Neural cell (in vitro differentiated cells): Measurements from ENCODE around the gene PRPF4. TPM values are rescaled to one million over a fixed set of nuclear protein-coding genes. Genes with fewer than 3 reads are reported as not detected.

Experiments
- H2AFZ ChIP-seq: fragments of 200-600, 300-800 bp; sonication (generic), shearing (Covaris generic); 2 replicates; pipeline ENCODE4 v1.6.0; 2014; ENCODE audit warnings: low read depth, mild to moderate bottlenecking, antibody characterized with exemption, low read length, moderate library complexity
- H3F3A ChIP-seq: fragments of 200-600 bp; shearing (Covaris generic); 2 replicates; pipeline ENCODE4 v1.6.1; 2016; ENCODE audit warnings: mild to moderate bottlenecking, moderate library complexity, mixed read lengths, antibody characterized with exemption, low read length; ENCODE audit not compliant: insufficient read depth, poor library complexity, severe bottlenecking
- H3K27ac ChIP-seq: fragments of 200-600, 300-800 bp; sonication (generic), shearing (Covaris generic); 2 replicates; pipeline ENCODE4 v1.5.1; 2014; ENCODE audit warnings: mild to moderate bottlenecking, low read length, moderate library complexity
- H3K27me3 ChIP-seq: fragments of 300-800, 200-600 bp; sonication (generic), shearing (Covaris generic); 2 replicates; pipeline ENCODE4 v1.6.0; 2014; ENCODE audit warnings: mild to moderate bottlenecking, low read depth, low read length, moderate library complexity; ENCODE audit not compliant: insufficient read depth
- H3K36me3 ChIP-seq: fragments of 300-800, 200-600 bp; sonication (generic), shearing (Covaris generic); 2 replicates; pipeline ENCODE4 v1.5.1; 2014; ENCODE audit warnings: mild to moderate bottlenecking, antibody characterized with exemption, low read length, moderate library complexity; ENCODE audit not compliant: insufficient read depth
- H3K4me2 ChIP-seq: fragments of 300-800, 200-600 bp; sonication (generic), shearing (Covaris generic); 2 replicates; pipeline ENCODE4 v1.6.0; 2014; ENCODE audit warnings: mild to moderate bottlenecking, low read length
- H3K4me3 ChIP-seq: fragments of 300-800, 200-600 bp; sonication (generic), shearing (Covaris generic); 2 replicates; pipeline ENCODE4 v1.5.1; 2014; ENCODE audit warnings: mild to moderate bottlenecking, low read length, moderate library complexity
- H3K79me2 ChIP-seq: fragments of 200-600 bp; shearing (Covaris generic); replicated peaks from 2 replicates; pipeline ENCODE4 v1.6.0; 2014; ENCODE audit warnings: mild to moderate bottlenecking, low read length, moderate library complexity; ENCODE audit not compliant: insufficient read depth
- H3K9ac ChIP-seq: fragments of 300-800, 200-600 bp; sonication (generic), shearing (Covaris generic); 2 replicates; pipeline ENCODE4 v1.6.1; 2016; ENCODE audit warnings: mild to moderate bottlenecking, low read length, mixed read lengths
- H3K9me2 ChIP-seq: fragments of 200-600 bp; shearing (Covaris generic); 2 replicates; pipeline ENCODE4 v1.6.1; 2016; ENCODE audit warnings: mild to moderate bottlenecking, low read length, mixed read lengths; ENCODE audit not compliant: insufficient read depth
- H3K9me3 ChIP-seq: fragments of 200-600, 300-800 bp; sonication (generic), shearing (Covaris generic); 2 replicates; pipeline ENCODE4 v1.6.1; 2016; ENCODE audit warnings: mild to moderate bottlenecking, mixed run types, low read length, moderate library complexity, mixed read lengths
- H4K20me1 ChIP-seq: fragments of 200-600 bp; shearing (Covaris generic); 2 replicates; pipeline ENCODE4 v1.6.1; 2016; ENCODE audit warnings: mild to moderate bottlenecking, mixed run types; ENCODE audit not compliant: insufficient read depth
- EP300 ChIP-seq: fragments of 450-650 bp; conservative IDR thresholded peaks from 2 replicates; pipeline ENCODE4 v1.6.1; 2014; ENCODE audit warnings: antibody characterized with exemption, mild to moderate bottlenecking, moderate library complexity; ENCODE audit not compliant: poor library complexity, severe bottlenecking
- EZH2 ChIP-seq: fragments of 200-600, 300-800 bp; shearing (Covaris generic), sonication (generic); IDR thresholded peaks from 2 replicates; pipeline ENCODE4 v1.6.1; 2014; ENCODE audit warnings: antibody characterized with exemption, low read length, borderline replicate concordance, mild to moderate bottlenecking; ENCODE audit not compliant: insufficient read depth, poor library complexity, severe bottlenecking
- MXI1 ChIP-seq: fragments of 450-650 bp; conservative IDR thresholded peaks from 2 replicates; pipeline ENCODE4 v1.6.1; 2014; ENCODE audit warnings: antibody characterized with exemption, mild to moderate bottlenecking; ENCODE audit not compliant: poor library complexity, severe bottlenecking
- POLR2AphosphoS5 ChIP-seq: IDR thresholded peaks from 2 replicates; pipeline ENCODE4 v1.6.1; 2012
- RAD21 ChIP-seq: fragments of 450-650 bp; conservative IDR thresholded peaks from 2 replicates; pipeline ENCODE4 v1.6.1; 2014; ENCODE audit warnings: antibody characterized with exemption, mild to moderate bottlenecking, moderate library complexity
- SMC3 ChIP-seq: fragments of 450-650 bp; conservative IDR thresholded peaks from 2 replicates; pipeline ENCODE4 v1.6.1; 2014; ENCODE audit warnings: antibody characterized with exemption, mild to moderate bottlenecking, moderate library complexity; ENCODE audit not compliant: poor library complexity
- TAF1 ChIP-seq: IDR thresholded peaks from 2 replicates; pipeline ENCODE4 v1.6.1; 2012; ENCODE audit warnings: low read depth
- polyA plus RNA-seq: library from polyadenylated mRNA; depleted of rRNA; stranded (reverse); fragments of >200 nt; gene quantifications from 2 replicates; pipeline ENCODE4 v1.2.3, GENCODE V29; 2014
- TF ChIP-seq, protein P1 (sequence below): fragments of 450-650 bp; IDR thresholded peaks from 2 replicates; pipeline ENCODE4 v1.5.1; 2014; ENCODE audit warnings: antibody characterized with exemption, mild to moderate bottlenecking, moderate library complexity; ENCODE audit not compliant: poor library complexity, severe bottlenecking
- TF ChIP-seq, protein P2 (sequence below): IDR thresholded peaks from 2 replicates; pipeline ENCODE4 v1.6.1; 2012; ENCODE audit warnings: borderline replicate concordance

PRPF4 gene
- polyA plus RNA-seq, 1 donor from 2014 or later, result 27.4 TPM

DNA sequence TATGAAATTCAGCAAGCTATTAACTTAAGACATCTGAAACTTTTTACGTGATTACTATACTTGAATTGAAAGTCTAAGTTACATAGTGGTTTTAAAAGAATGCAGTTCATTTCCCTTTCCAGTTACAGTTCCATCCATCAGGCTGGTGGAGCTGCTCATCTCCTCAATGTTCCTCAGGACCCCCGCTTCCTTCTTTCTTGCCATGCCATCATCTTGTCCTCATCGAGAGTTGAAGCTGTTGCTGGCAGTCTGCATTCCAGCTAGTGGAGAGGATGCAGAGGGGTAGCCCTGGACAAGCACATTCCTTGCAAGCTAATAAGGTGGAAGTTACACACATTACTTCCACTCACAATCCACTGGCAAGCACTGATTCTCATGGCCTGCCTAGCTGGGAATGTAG lies 36.5 kb downstream of the PRPF4 start:
- Histone ChIP-seq H3K9me2 (no peaks in the 10 kb centered on the region), H3K4me2 (no peak overlapping the region), H3K36me3 (no peaks in the 10 kb centered on the region), H3F3A (no peaks in the 10 kb centered on the region), H4K20me1 (no peaks in the 10 kb centered on the region), H3K9me3 (no peaks in the 10 kb centered on the region), H3K27ac (no peak overlapping the region), H3K9ac (no peak overlapping the region), H3K4me3 (no peak overlapping the region), H3K79me2 (no peaks in the 10 kb centered on the region), H3K27me3 (no peaks in the 10 kb centered on the region), H2AFZ (no peak overlapping the region)
- TF ChIP-seq SMC3, result no peak
- TF ChIP-seq, protein P1, sequence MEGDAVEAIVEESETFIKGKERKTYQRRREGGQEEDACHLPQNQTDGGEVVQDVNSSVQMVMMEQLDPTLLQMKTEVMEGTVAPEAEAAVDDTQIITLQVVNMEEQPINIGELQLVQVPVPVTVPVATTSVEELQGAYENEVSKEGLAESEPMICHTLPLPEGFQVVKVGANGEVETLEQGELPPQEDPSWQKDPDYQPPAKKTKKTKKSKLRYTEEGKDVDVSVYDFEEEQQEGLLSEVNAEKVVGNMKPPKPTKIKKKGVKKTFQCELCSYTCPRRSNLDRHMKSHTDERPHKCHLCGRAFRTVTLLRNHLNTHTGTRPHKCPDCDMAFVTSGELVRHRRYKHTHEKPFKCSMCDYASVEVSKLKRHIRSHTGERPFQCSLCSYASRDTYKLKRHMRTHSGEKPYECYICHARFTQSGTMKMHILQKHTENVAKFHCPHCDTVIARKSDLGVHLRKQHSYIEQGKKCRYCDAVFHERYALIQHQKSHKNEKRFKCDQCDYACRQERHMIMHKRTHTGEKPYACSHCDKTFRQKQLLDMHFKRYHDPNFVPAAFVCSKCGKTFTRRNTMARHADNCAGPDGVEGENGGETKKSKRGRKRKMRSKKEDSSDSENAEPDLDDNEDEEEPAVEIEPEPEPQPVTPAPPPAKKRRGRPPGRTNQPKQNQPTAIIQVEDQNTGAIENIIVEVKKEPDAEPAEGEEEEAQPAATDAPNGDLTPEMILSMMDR, result no peak
- TF ChIP-seq POLR2AphosphoS5, result no peak
- TF ChIP-seq, protein P2, sequence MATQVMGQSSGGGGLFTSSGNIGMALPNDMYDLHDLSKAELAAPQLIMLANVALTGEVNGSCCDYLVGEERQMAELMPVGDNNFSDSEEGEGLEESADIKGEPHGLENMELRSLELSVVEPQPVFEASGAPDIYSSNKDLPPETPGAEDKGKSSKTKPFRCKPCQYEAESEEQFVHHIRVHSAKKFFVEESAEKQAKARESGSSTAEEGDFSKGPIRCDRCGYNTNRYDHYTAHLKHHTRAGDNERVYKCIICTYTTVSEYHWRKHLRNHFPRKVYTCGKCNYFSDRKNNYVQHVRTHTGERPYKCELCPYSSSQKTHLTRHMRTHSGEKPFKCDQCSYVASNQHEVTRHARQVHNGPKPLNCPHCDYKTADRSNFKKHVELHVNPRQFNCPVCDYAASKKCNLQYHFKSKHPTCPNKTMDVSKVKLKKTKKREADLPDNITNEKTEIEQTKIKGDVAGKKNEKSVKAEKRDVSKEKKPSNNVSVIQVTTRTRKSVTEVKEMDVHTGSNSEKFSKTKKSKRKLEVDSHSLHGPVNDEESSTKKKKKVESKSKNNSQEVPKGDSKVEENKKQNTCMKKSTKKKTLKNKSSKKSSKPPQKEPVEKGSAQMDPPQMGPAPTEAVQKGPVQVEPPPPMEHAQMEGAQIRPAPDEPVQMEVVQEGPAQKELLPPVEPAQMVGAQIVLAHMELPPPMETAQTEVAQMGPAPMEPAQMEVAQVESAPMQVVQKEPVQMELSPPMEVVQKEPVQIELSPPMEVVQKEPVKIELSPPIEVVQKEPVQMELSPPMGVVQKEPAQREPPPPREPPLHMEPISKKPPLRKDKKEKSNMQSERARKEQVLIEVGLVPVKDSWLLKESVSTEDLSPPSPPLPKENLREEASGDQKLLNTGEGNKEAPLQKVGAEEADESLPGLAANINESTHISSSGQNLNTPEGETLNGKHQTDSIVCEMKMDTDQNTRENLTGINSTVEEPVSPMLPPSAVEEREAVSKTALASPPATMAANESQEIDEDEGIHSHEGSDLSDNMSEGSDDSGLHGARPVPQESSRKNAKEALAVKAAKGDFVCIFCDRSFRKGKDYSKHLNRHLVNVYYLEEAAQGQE, result no peak
- TF ChIP-seq RAD21, result no peak
- no peak for TF ChIP-seq MXI1
- no peak for TF ChIP-seq TAF1
- TF ChIP-seq EZH2, result no peak
- TF ChIP-seq EP300, result no peak

DNA sequence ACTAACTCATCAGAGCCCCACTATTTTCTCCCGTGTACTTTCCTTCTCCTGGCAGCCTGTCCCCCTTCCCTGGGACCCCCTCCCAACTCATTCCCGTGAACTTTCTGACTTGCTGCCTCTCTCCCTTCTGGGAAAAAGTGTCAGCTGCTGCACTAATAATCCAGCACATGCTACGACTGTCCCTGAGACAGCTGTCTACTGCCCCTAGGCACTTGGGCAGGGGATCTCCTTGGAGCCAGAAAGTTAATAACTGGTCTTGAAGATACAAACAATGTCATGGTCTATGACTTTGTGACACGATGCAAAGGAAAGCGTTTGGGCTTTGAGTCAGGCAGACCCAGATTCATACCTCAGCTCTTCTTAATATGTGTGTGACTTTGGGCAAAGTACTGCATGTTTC lies 37.8 kb downstream of the PRPF4 start:
- no peaks in the 10 kb centered on the region for H3F3A ChIP-seq
- TF ChIP-seq TAF1, result no peak
- no peak for TF ChIP-seq EZH2
- no peak for TF ChIP-seq MXI1
- no peak for TF ChIP-seq SMC3
- TF ChIP-seq, protein P2, result no peak
- TF ChIP-seq RAD21, result no peak
- TF ChIP-seq, protein P1, result no peak
- no peak for TF ChIP-seq EP300
- TF ChIP-seq POLR2AphosphoS5, result no peak
- no peaks in the 10 kb centered on the region for H3K79me2 ChIP-seq
- no peaks in the 10 kb centered on the region for H3K9me2 ChIP-seq
- H3K27ac ChIP-seq, result no peak overlapping the region
- no peak overlapping the region for H3K4me2 ChIP-seq
- H3K27me3 ChIP-seq, result no peaks in the 10 kb centered on the region
- no peaks in the 10 kb centered on the region for H3K9me3 ChIP-seq
- H3K36me3 ChIP-seq, result no peaks in the 10 kb centered on the region
- H2AFZ ChIP-seq, result no peak overlapping the region
- no peaks in the 10 kb centered on the region for H4K20me1 ChIP-seq
- no peak overlapping the region for H3K9ac ChIP-seq
- H3K4me3 ChIP-seq, result no peak overlapping the region
